PC-9 (cell line): Measurements from ENCODE around the gene ZNF474. TPM values are rescaled to one million over a fixed set of nuclear protein-coding genes. Genes with fewer than 3 reads are reported as not detected.

Experiments
- BruUV-seq: library from RNA; stranded (reverse); fragments of 400-500 nt; replicated peaks from 2 replicates; lab custom pipeline; 2021; lab: Mats Ljungman, UMichigan
- CTCF ChIA-PET: fragments of 300-600 bp; sonication (Branson Sonifier 250); formaldehyde crosslinking; loops from one replicate; lab custom pipeline; 2022; ENCODE audit warnings: antibody characterized with exemption; lab: Charles Lee
- POLR2A ChIA-PET: fragments of 300-600 bp; sonication (Branson Sonifier 250); formaldehyde crosslinking; loops from one replicate; lab custom pipeline; 2022; ENCODE audit warnings: antibody characterized with exemption; ENCODE audit not compliant: unreplicated experiment; lab: Charles Lee
- DNase-seq, 2 experiments: peaks; one replicate each; pipeline versions ENCODE4 v3.0.0 to v3.0.0-alpha.2; 2015 to 2022; ENCODE audit warnings: mixed read lengths in 1 of 2
- H2AFZ ChIP-seq: fragments of 200-600 bp; sonication (generic); 2 replicates; pipeline ENCODE4 v1.8.1; 2017; ENCODE audit warnings: antibody characterized with exemption
- H3F3A ChIP-seq: fragments of 200-600 bp; sonication (generic); 2 replicates; pipeline ENCODE4 v1.8.1; 2017; ENCODE audit warnings: antibody characterized with exemption, mild to moderate bottlenecking, low read depth; ENCODE audit not compliant: insufficient read depth
- H3K27ac ChIP-seq: fragments of 200-600 bp; sonication (generic); 2 replicates; pipeline ENCODE4 v1.6.1; 2016; ENCODE audit warnings: mixed run types
- H3K27me3 ChIP-seq: fragments of 200-600 bp; sonication (generic); 2 replicates; pipeline ENCODE4 v1.6.1; 2016; ENCODE audit warnings: low read depth, mixed run types; ENCODE audit not compliant: insufficient read depth
- H3K36me3 ChIP-seq: fragments of 200-600 bp; sonication (generic); 2 replicates; pipeline ENCODE4 v1.6.1; 2016; ENCODE audit warnings: low read depth, mixed run types
- H3K4me1 ChIP-seq: fragments of 200-600 bp; sonication (generic); replicated peaks from 2 replicates; pipeline ENCODE4 v1.6.1; 2016; ENCODE audit warnings: mixed run types; ENCODE audit not compliant: insufficient read depth
- H3K4me2 ChIP-seq: fragments of 200-600 bp; sonication (generic); 2 replicates; pipeline ENCODE4 v1.6.1; 2017; ENCODE audit warnings: mixed run types
- H3K4me3 ChIP-seq: fragments of 200-600 bp; sonication (generic); 2 replicates; pipeline ENCODE4 v1.6.1; 2016; ENCODE audit warnings: mixed run types
- H3K79me2 ChIP-seq: fragments of 200-600 bp; sonication (generic); 2 replicates; pipeline ENCODE4 v1.6.1; 2017; ENCODE audit warnings: low read depth, mixed run types
- H3K9me2 ChIP-seq: fragments of 200-600 bp; sonication (generic); 2 replicates; pipeline ENCODE4 v1.8.1; 2017; ENCODE audit warnings: mild to moderate bottlenecking; ENCODE audit not compliant: insufficient read depth
- H3K9me3 ChIP-seq: fragments of 200-600 bp; sonication (generic); 2 replicates; pipeline ENCODE4 v1.8.1; 2016; ENCODE audit warnings: low read depth; ENCODE audit not compliant: insufficient read depth
- H4K20me1 ChIP-seq: fragments of 200-600 bp; sonication (generic); 2 replicates; pipeline ENCODE4 v1.8.1; 2017; ENCODE audit not compliant: insufficient read depth
- EZH2 ChIP-seq: fragments of 200-600 bp; sonication (generic); IDR thresholded peaks from 2 replicates; pipeline ENCODE4 v1.8.0; 2017; ENCODE audit warnings: antibody characterized with exemption, low read depth
- intact Hi-C: fragments of 100-400 bp; cut with micrococcal nuclease; formaldehyde crosslinking; loops from one replicate; pipeline ENCODE4 v1.10.0; 2022; ENCODE audit not compliant: unreplicated experiment
- total RNA-seq: library from RNA; stranded (reverse); gene quantifications from 2 replicates; pipeline ENCODE4 v1.2.3, GENCODE V29; 2021
- TF ChIP-seq, protein P1 (sequence below): fragments of 200-600 bp; sonication (generic); conservative IDR thresholded peaks from 2 replicates; pipeline ENCODE4 v1.6.1; 2017; ENCODE audit warnings: mixed run types, antibody characterized with exemption, mild to moderate bottlenecking, moderate library complexity

The ZNF474 gene
- total RNA-seq, 1 experiment from 2014 or later: not detected

- POLR2A ChIA-PET: no interaction called here
These were observed 71.5 kb downstream of the ZNF474 start for GRCh38 chr5:122200865-122201264.

GRCh38 chr5:122201365-122201764, 72.0 kb downstream of the ZNF474 start:
- Histone ChIP-seq H4K20me1 (no peaks in the 10 kb centered on the region), H3K79me2 (no peaks in the 10 kb centered on the region), H3K36me3 (no peaks in the 10 kb centered on the region), H3K9me3 (no peaks in the 10 kb centered on the region), H3K27ac (no peak overlapping the region), H3K4me1 (no peaks in the 10 kb centered on the region), H3K4me2 (no peak overlapping the region), H3K27me3 (no peaks in the 10 kb centered on the region), H2AFZ (no peak overlapping the region), H3F3A (no peaks in the 10 kb centered on the region), H3K4me3 (no peak overlapping the region), H3K9me2 (no peaks in the 10 kb centered on the region)
- TF ChIP-seq EZH2: no peak
- intact Hi-C loops: no loop called here
- BruUV-seq: no TSS peak
- ChIA-PET POLR2A (no interaction called here), CTCF (no interaction called here)
- DNase-seq: no peak

More at GRCh38 chr5:122200865-122201264, 71.5 kb downstream of the ZNF474 start:
- Histone ChIP-seq H3K27ac (no peak overlapping the region), H3K9me2 (no peaks in the 10 kb centered on the region), H3F3A (no peaks in the 10 kb centered on the region), H4K20me1 (no peaks in the 10 kb centered on the region), H3K79me2 (no peaks in the 10 kb centered on the region), H2AFZ (no peak overlapping the region), H3K4me1 (no peaks in the 10 kb centered on the region), H3K27me3 (no peaks in the 10 kb centered on the region), H3K9me3 (no peaks in the 10 kb centered on the region), H3K4me2 (no peak overlapping the region), H3K4me3 (no peak overlapping the region), H3K36me3 (no peaks in the 10 kb centered on the region)
- no peak for DNase-seq
- BruUV-seq: no TSS peak
- TF ChIP-seq EZH2: no peak
- TF ChIP-seq, protein P1, sequence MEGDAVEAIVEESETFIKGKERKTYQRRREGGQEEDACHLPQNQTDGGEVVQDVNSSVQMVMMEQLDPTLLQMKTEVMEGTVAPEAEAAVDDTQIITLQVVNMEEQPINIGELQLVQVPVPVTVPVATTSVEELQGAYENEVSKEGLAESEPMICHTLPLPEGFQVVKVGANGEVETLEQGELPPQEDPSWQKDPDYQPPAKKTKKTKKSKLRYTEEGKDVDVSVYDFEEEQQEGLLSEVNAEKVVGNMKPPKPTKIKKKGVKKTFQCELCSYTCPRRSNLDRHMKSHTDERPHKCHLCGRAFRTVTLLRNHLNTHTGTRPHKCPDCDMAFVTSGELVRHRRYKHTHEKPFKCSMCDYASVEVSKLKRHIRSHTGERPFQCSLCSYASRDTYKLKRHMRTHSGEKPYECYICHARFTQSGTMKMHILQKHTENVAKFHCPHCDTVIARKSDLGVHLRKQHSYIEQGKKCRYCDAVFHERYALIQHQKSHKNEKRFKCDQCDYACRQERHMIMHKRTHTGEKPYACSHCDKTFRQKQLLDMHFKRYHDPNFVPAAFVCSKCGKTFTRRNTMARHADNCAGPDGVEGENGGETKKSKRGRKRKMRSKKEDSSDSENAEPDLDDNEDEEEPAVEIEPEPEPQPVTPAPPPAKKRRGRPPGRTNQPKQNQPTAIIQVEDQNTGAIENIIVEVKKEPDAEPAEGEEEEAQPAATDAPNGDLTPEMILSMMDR: no peak
- CTCF ChIA-PET: no interaction called here
- intact Hi-C loops: no loop called here

GRCh38 chr5:122202952-122203351, 73.6 kb downstream of the ZNF474 start:
- H3K4me1 ChIP-seq: no peaks in the 10 kb centered on the region
- intact Hi-C loops: no loop called here
- no peaks in the 10 kb centered on the region for H3F3A ChIP-seq
- H3K9me3 ChIP-seq: no peaks in the 10 kb centered on the region
- no peak overlapping the region for H3K4me2 ChIP-seq
- DNase-seq: no peak
- no peak overlapping the region for H3K27ac ChIP-seq
- no peaks in the 10 kb centered on the region for H3K36me3 ChIP-seq
- no TSS peak for BruUV-seq
- ChIA-PET CTCF (interaction anchor here (0.6 kb wide), 1 partner anchor 46 kb away, joined by 4 read pairs; no protein-coding TSS in a partner anchor), POLR2A (no interaction called here)
- H2AFZ ChIP-seq: no peak overlapping the region
- no peaks in the 10 kb centered on the region for H3K9me2 ChIP-seq
- H4K20me1 ChIP-seq: no peaks in the 10 kb centered on the region
- H3K79me2 ChIP-seq: no peaks in the 10 kb centered on the region
- no peaks in the 10 kb centered on the region for H3K27me3 ChIP-seq
- TF ChIP-seq, protein P1: no peak
- TF ChIP-seq EZH2: no peak
- H3K4me3 ChIP-seq: no peak overlapping the region

Other genes starting within 250 kb of the ZNF474 start
- 8.7 and 10.8 TPM in 2 replicates for gene SRFBP1, start 167.6 kb upstream of the ZNF474 start, total RNA-seq
- 2.8 and 3.2 TPM in 2 replicates for gene LOX, start 51.3 kb upstream of the ZNF474 start, total RNA-seq
- not detected in 2 replicates for gene SNCAIP, start 182.7 kb downstream of the ZNF474 start, total RNA-seq